ENCODE data around the gene NPFF.

- TF ChIP-seq, protein P1, sequence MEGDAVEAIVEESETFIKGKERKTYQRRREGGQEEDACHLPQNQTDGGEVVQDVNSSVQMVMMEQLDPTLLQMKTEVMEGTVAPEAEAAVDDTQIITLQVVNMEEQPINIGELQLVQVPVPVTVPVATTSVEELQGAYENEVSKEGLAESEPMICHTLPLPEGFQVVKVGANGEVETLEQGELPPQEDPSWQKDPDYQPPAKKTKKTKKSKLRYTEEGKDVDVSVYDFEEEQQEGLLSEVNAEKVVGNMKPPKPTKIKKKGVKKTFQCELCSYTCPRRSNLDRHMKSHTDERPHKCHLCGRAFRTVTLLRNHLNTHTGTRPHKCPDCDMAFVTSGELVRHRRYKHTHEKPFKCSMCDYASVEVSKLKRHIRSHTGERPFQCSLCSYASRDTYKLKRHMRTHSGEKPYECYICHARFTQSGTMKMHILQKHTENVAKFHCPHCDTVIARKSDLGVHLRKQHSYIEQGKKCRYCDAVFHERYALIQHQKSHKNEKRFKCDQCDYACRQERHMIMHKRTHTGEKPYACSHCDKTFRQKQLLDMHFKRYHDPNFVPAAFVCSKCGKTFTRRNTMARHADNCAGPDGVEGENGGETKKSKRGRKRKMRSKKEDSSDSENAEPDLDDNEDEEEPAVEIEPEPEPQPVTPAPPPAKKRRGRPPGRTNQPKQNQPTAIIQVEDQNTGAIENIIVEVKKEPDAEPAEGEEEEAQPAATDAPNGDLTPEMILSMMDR (IDR thresholded peaks at IDR 0.05): no peak
- TF ChIP-seq POLR2A (IDR thresholded peaks at IDR 0.05; ENCODE audit: low read length): no peak
These were observed 44.6 kb upstream of the NPFF start for GRCh38 chr12:53551889-53552291.

Data from A549 (cell line).